Measurements from ENCODE around the gene RNF13.
"Not testable (repeated sequence)": the region's sequence is repeated elsewhere in the genome, so short reads cannot be mapped to it uniquely, and the experiment has no call there.

The RNF13 gene

GRCh38 chr3:149969110-149969939 lies 156.3 kb downstream of the RNF13 start:
- peak overlapping the region; percentile 86 for H3K4me3 ChIP-seq (ENCODE audit: low read depth, low read length)
- TF ChIP-seq, protein P1, sequence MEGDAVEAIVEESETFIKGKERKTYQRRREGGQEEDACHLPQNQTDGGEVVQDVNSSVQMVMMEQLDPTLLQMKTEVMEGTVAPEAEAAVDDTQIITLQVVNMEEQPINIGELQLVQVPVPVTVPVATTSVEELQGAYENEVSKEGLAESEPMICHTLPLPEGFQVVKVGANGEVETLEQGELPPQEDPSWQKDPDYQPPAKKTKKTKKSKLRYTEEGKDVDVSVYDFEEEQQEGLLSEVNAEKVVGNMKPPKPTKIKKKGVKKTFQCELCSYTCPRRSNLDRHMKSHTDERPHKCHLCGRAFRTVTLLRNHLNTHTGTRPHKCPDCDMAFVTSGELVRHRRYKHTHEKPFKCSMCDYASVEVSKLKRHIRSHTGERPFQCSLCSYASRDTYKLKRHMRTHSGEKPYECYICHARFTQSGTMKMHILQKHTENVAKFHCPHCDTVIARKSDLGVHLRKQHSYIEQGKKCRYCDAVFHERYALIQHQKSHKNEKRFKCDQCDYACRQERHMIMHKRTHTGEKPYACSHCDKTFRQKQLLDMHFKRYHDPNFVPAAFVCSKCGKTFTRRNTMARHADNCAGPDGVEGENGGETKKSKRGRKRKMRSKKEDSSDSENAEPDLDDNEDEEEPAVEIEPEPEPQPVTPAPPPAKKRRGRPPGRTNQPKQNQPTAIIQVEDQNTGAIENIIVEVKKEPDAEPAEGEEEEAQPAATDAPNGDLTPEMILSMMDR (conservative IDR thresholded peaks at IDR 0.05; ENCODE audit: low read depth, low read length), result peak; percentile 30
- peak; percentile 88 for DNase-seq (ENCODE audit: low read depth)

DNA sequence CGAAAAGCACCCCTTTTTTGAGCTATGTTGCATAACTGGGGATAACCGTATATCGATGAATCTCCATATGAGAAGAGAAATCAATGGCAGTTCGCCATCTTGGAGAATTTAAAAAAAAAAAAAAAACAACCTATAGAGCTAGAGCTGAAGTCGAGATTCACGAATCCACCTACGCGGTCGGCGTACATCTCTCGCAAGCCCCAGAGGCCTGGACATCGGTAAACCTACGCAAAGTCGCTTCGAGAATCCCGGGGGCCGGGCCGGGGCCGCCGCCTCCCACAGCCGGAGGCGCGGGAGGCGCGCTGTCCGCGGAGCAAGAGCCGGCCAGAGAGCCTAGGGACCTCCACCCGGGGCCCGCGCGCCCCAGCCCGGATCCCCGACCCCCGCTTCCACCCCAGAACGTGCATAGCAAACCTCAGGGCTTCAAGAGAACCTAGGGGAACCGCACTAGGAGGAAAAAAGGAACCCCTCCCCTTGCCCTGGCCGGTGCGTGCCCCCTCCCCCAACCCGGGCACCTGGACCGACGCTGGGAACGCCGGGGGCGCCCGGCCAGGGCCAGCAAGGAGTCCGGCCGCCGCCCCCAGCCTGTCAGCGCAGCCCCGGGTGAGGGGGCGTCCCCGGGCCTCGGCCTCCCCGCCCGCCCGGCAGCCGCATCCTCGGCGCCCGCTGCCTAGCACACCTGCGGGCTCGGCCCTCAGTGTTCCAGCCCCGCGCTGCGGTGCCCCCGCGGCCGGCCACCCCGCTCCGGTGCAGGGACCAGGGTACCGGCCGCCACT lies 157.1 kb downstream of the RNF13 start:
- peak; percentile 91 for DNase-seq (ENCODE audit: low read depth)
- H3K4me3 ChIP-seq (ENCODE audit: low read depth, low read length), result peak overlapping the region; percentile 86
- TF ChIP-seq, protein P1 (conservative IDR thresholded peaks at IDR 0.05; ENCODE audit: low read depth, low read length), result no peak

DNA sequence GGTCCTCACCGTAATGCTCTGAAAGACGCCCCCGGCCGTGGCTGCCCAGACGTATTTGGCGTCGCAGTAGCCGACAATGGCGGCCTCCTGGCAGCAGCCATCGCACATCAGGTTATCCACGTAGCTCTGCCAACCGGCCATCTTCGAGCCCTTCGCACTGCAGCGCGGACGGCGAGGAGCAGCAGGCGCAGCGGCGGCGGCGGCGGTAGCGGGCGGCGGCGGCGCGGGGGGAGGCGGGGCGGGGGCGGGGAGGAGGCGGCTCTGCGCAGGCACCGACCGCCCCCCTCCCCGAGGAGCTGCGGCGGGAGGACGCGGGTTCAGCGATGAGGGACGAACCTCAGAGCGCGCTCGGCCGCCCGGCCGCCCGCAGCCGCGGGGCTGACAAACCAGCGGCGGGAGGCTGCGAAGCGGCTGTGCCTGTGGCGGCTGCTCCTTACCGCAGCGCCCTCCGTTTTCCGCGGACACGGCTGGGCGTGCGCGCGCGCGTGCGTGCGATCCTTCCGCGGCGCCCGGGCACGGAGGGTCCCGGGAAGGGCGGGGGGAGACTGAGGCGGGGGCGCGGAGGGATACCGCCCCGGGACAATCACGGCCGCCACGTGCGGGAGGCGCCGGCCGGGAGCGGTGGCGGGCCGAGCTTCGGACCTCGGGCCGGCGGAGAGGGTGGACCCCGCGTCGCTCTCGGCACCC lies 157.8 kb downstream of the RNF13 start, which contains the start of gene PFN2:
Gene PFN2, minus strand, starts transcription at position 180 of the 687 bp plus-strand sequence. Its CDS starts 39 bp downstream, at position 141.
- TF ChIP-seq, protein P1 (conservative IDR thresholded peaks at IDR 0.05; ENCODE audit: low read depth, low read length), result no peak
- DNase-seq (ENCODE audit: low read depth), result peak; percentile 88
- H3K4me3 ChIP-seq (ENCODE audit: low read depth, low read length), result peak within 1 kb of the TSS; percentile 86

DNA sequence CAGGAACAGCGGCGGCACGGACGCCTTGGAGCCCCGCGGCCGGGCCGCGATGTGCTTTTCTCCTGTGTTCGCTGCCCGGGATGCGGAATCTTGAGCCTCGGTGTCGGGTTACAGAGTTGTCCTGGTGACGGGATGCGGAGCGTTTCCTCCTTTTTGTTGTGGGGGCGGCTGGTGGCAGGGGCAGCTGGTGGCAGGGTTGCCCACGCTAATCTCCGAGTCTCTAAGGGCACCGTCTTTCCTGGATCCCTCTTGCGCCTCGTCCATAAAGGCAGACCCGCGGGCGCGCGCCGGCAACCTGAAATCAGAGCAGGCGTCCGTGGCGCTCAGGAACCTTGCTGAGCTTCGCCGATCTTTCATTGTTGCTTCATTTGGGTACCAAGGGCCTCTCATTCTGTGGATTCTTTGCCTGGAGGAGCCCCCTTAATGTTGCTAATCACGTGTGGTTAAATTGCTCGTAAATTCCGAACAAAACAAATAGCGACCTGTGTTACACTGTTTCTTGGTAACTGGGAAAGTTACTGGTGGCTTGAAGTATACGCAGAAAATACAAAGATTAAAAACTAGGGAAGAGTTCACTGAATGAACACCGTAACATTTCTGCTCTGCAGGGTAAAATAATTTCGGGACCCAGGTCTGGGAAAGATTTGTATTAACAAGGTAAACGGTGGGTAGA lies 158.5 kb downstream of the RNF13 start:
- DNase-seq (ENCODE audit: low read depth), result peak; percentile 65
- TF ChIP-seq, protein P1 (conservative IDR thresholded peaks at IDR 0.05; ENCODE audit: low read depth, low read length), result no peak
- H3K4me3 ChIP-seq (ENCODE audit: low read depth, low read length), result peak overlapping the region; percentile 86

DNA sequence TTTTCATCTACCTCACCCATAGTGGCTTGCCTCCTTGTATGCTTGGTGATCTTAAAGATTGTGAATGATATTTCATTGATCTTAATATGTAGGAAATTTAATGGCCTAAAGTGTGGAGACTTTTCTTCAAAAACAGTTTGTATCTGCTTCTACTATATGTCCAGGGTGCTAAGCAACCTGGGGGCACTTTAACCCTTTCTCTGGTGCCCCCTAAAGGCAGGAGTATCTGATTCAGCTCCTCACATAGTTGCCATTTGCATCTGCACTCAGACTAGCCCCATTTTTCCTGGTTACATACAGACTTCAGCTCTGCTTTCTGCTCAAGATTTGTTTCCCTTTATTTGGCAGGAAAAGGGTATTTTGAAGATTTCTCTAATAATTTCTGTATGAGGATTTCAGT lies 162.9 kb downstream of the RNF13 start:
- no peak overlapping the region for H3K4me3 ChIP-seq (ENCODE audit: low read depth, low read length)
- no peak for DNase-seq (ENCODE audit: low read depth)
- TF ChIP-seq, protein P1 (conservative IDR thresholded peaks at IDR 0.05; ENCODE audit: low read depth, low read length), result no peak

- no peak overlapping the region for H3K4me3 ChIP-seq (ENCODE audit: low read depth, low read length)
- peak; percentile 24 for DNase-seq (ENCODE audit: low read depth)
- TF ChIP-seq, protein P1 (conservative IDR thresholded peaks at IDR 0.05; ENCODE audit: low read depth, low read length), result no peak
Measured at GRCh38 chr3:149977386-149977785, 164.4 kb downstream of the RNF13 start.

GRCh38 chr3:149981979-149982378 lies 169.0 kb downstream of the RNF13 start:
- not testable (repeated sequence) for DNase-seq (ENCODE audit: low read depth); H3K4me3 ChIP-seq (ENCODE audit: low read depth, low read length)

- not testable (repeated sequence) for H3K4me3 ChIP-seq (ENCODE audit: low read depth, low read length); DNase-seq (ENCODE audit: low read depth)
Measured at GRCh38 chr3:149983053-149983452, 170.0 kb downstream of the RNF13 start.

All from choroid plexus epithelial cell (primary cell).